ENCODE measurements around the gene PRMT2.
"Not testable (repeated sequence)": the region's sequence is repeated elsewhere in the genome, so short reads cannot be mapped to it uniquely, and the experiment has no call there.

PRMT2 gene

DNA sequence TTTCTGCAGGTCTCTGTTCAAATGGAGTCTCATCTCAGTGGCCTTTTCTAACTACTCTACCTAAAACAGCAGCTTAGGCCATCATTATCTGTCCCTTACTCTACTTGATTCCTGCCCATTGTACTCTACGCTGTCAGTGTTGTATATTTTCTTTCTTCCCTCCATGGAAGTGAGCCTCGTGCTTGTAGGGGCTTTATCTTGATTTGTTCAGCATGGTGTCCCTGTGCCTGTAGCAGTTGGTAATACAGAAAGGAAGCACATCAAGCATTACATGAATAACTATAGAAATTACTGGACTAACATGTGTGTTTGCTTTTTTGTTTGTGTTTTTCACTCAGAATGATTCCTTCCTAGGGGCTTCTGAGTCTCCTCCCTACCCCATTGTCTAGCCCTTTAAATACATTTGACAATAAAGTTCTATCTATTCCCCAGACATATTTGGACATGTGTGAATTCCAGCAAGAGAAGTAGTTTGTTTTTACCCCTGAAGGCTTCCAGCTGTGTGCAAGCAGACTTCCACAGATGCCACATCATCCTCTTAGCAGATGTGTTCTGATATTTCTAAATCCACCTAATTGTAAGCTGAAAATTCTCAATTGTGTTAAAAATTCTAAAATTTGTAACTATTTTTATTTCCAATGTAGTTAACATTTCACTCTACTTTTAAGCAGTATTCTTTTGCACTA is 40.3 kb downstream of the PRMT2 start:
- DNase-seq = no peak

GRCh38 chr21:46676542-46676941 is 41.1 kb downstream of the PRMT2 start:
- not testable (repeated sequence) for DNase-seq

DNA sequence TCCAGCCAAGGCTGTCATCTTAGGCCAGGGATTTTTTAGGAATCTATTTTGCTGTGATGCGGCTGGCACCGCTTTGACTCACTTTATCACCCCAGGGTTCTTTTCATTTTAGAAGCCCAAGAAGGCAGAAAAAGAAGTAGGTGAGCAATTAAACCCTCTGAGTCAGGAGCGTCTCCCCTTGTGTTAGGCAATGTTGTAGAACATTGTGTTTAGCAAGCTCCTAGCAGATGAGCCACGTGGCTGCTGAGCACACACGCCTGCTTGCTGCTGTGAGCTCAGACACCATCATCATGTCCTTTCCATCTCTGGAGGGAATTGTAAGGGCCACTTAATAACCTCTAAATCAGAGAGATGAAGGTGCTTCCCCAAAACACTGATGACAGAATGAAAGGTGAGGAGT is 46.1 kb downstream of the PRMT2 start:
- DNase-seq = not testable (repeated sequence)

DNA sequence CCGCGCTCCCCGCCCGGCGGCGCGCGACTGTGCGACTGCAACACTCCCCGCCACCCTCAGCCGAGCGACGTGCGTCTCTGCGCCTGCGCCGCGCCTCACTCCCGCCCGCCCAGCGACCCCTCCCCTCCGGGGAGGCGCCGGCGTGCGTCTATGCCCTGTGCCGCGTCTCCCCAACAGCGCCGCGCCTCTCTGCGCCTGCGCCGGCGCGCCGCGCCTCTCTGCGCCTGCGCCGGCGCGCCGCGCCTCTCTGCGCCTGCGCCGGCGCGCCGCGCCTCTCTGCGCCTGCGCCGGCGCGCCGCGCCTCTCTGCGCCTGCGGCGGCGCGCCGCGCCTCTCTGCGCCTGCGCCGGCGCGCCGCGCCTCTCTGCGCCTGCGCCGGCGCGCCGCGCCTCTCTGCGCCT is 63.2 kb downstream of the PRMT2 start:
- DNase-seq = not testable (repeated sequence)

DNA sequence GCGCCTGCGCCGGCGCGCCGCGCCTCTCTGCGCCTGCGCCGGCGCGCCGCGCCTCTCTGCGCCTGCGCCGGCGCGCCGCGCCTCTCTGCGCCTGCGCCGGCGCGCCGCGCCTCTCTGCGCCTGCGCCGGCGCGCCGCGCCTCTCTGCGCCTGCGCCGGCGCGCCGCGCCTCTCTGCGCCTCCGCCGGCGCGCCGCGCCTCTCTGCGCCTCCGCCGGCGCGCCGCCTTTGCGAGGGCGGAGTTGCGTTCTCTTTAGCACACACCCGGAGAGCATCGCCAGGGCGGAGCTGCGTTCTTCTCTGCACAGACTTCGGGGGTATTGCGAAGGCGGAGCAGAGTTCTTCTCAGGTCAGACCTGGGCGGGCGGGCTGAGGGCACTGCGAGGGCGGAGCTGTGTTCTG is 63.6 kb downstream of the PRMT2 start:
- not testable (repeated sequence) for DNase-seq
